B cell (primary cell): ENCODE measurements around the gene ARHGAP15. TPM values are rescaled to one million over a fixed set of nuclear protein-coding genes. Genes with fewer than 3 reads are reported as not detected.

ENCODE experiments used
- ATAC-seq: fragments of 200-7000 bp; cut with Tn5 transposase; one replicate; pipeline ENCODE4 v1.10.0; 2021; ENCODE audit warnings: low read depth, mild to moderate bottlenecking, moderate number of reproducible peaks, moderate library complexity
- CTCF ChIA-PET: fragments of 350-600 bp; sonication (Branson Sonifier 250); formaldehyde crosslinking; loops from one replicate; lab custom pipeline; 2021; ENCODE audit warnings: antibody characterized with exemption, inconsistent platforms; lab: Charles Lee
- POLR2A ChIA-PET: fragments of 350-600 bp; sonication (Branson Sonifier 250); formaldehyde crosslinking; loops from one replicate; lab custom pipeline; 2021; ENCODE audit warnings: antibody characterized with exemption; lab: Charles Lee
- DNase-seq: peaks from one replicate; pipeline ENCODE4 v3.0.0; 2013
- H2AFZ ChIP-seq: 2 replicates; pipeline ENCODE4 v1.6.1; 2012; ENCODE audit warnings: mild to moderate bottlenecking, low read depth, low read length; ENCODE audit not compliant: insufficient read depth, poor library complexity, severe bottlenecking
- H3K27ac ChIP-seq, 2 donors: 1 replicate in 1 of 2; 2 replicates in 1 of 2; pipeline ENCODE4 v1.5.1; 2012 to 2013; ENCODE audit warnings: low read length in 2 of 2, mild to moderate bottlenecking in 2 of 2, moderate library complexity in 1 of 2
- H3K27me3 ChIP-seq, 4 experiments: fragments of 200-600 bp in 1 of 4; sonication (generic) in 1 of 4; replicated peaks in 1 of 4; 1 replicate in 2 of 4; 2 replicates in 2 of 4; pipeline versions ENCODE4 v1.6.1 to v1.7.0; 2013 to 2016; ENCODE audit warnings: low read length in 3 of 4, mild to moderate bottlenecking in 2 of 4, mixed read lengths in 1 of 4, moderate library complexity in 1 of 4; ENCODE audit not compliant: insufficient read depth in 4 of 4, control insufficient read depth in 3 of 4; ENCODE audit errors: control extremely low read depth in 1 of 4
- H3K36me3 ChIP-seq, 2 experiments: replicated peaks in 1 of 2; 1 replicate in 1 of 2; 2 replicates in 1 of 2; pipeline versions ENCODE4 v1.6.1 to v1.7.1; 2013; ENCODE audit warnings: low read length in 1 of 2; ENCODE audit not compliant: insufficient read depth in 2 of 2, control insufficient read depth in 1 of 2; ENCODE audit errors: control extremely low read depth in 1 of 2, extremely low read depth in 1 of 2
- H3K4me1 ChIP-seq, 2 donors: fragments of 200-600 bp in 1 of 2; sonication (generic) in 1 of 2; 1 replicate in 1 of 2; 2 replicates in 1 of 2; pipeline versions ENCODE4 v1.5.1 to v1.6.1; 2013 to 2017; ENCODE audit warnings: low read length in 2 of 2; ENCODE audit not compliant: control insufficient read depth in 2 of 2, insufficient read depth in 2 of 2
- H3K4me2 ChIP-seq: replicated peaks from 2 replicates; pipeline ENCODE3; 2012; ENCODE audit warnings: mild to moderate bottlenecking, low read depth, low read length; ENCODE audit not compliant: poor library complexity, severe bottlenecking
- H3K4me3 ChIP-seq, 5 experiments: fragments of 200-600 bp in 1 of 5; sonication (generic) in 1 of 5; 1 replicate in 3 of 5; 2 replicates in 2 of 5; pipeline versions ENCODE4 v1.5.1 to v1.7.0; 2011 to 2016; ENCODE audit warnings: low read length in 4 of 5, mild to moderate bottlenecking in 4 of 5, low read depth in 2 of 5, control low read depth in 1 of 5, moderate library complexity in 1 of 5; ENCODE audit not compliant: insufficient read depth in 1 of 5; ENCODE audit errors: control extremely low read depth in 1 of 5, extremely low read depth in 1 of 5
- H3K79me2 ChIP-seq: fragments of 200-600 bp; sonication (generic); one replicate; pipeline ENCODE4 v1.6.0; 2016; ENCODE audit warnings: low read length; ENCODE audit not compliant: control insufficient read depth, insufficient read depth
- H3K9ac ChIP-seq: fragments of 200-600 bp; sonication (generic); 2 replicates; pipeline ENCODE4 v1.6.1; 2017; ENCODE audit warnings: mild to moderate bottlenecking, low read length, moderate library complexity
- H3K9me3 ChIP-seq, 3 donors: one replicate each; pipeline versions ENCODE4 v1.6.1 to v1.7.1; 2013; ENCODE audit warnings: low read length in 2 of 3; ENCODE audit not compliant: control insufficient read depth in 2 of 3, insufficient read depth in 1 of 3; ENCODE audit errors: control extremely low read depth in 1 of 3
- H4K20me1 ChIP-seq: 2 replicates; pipeline ENCODE4 v1.6.0; 2012; ENCODE audit warnings: mild to moderate bottlenecking, low read length; ENCODE audit not compliant: insufficient read depth, control insufficient read depth, poor library complexity, severe bottlenecking
- H3K27ac Mint-ChIP-seq: one replicate; pipeline ENCODE4 v1.8.0; 2021; ENCODE audit warnings: mixed read lengths
- H3K27me3 Mint-ChIP-seq: one replicate; pipeline ENCODE4 v1.8.0; 2021; ENCODE audit warnings: mixed read lengths
- H3K4me1 Mint-ChIP-seq: one replicate; pipeline ENCODE4 v1.8.0; 2021; ENCODE audit warnings: mixed read lengths
- H3K4me3 Mint-ChIP-seq: one replicate; pipeline ENCODE4 v1.8.0; 2021; ENCODE audit warnings: mixed read lengths
- H3K9me3 Mint-ChIP-seq: one replicate; pipeline ENCODE4 v1.8.0; 2022; ENCODE audit warnings: mixed read lengths; ENCODE audit not compliant: insufficient read depth
- EZH2 ChIP-seq: IDR thresholded peaks from 2 replicates; pipeline ENCODE4 v1.6.1; 2012; ENCODE audit warnings: borderline replicate concordance, low read depth, mild to moderate bottlenecking, moderate library complexity, low read length; ENCODE audit not compliant: insufficient read depth, poor library complexity, severe bottlenecking
- WGBS: methylation state at CpG from one replicate; pipeline ENCODE4 v1.1.5; 2013; ENCODE audit warnings: missing lambda C conversion rate; ENCODE audit not compliant: insufficient coverage; 5-methylcytosine and 5-hydroxymethylcytosine counted together
- intact Hi-C: fragments of 100-400 bp; cut with micrococcal nuclease; formaldehyde crosslinking; loops from one replicate; pipeline ENCODE4 v1.10.0; 2022
- polyA plus RNA-seq: library from polyadenylated mRNA; depleted of rRNA; stranded (reverse); fragments of >200 nt; gene quantifications from 2 replicates; pipeline ENCODE4 v1.2.3, GENCODE V29; 2012
- total RNA-seq, 2 donors: library from RNA; stranded (reverse); fragments of 120-200 nt in 1 of 2; gene quantifications; 1 replicate in 1 of 2; 2 replicates in 1 of 2; pipeline versions ENCODE4 v1.2.3 to v1.2.4, GENCODE V29; 2013 to 2022
- TF ChIP-seq, protein P1 (sequence below): fragments of 200-600 bp; IDR thresholded peaks from one replicate; pipeline ENCODE4 v1.8.0; 2022; ENCODE audit warnings: antibody characterized with exemption, mild to moderate bottlenecking

Gene ARHGAP15
- total and polyA plus RNA-seq, 2 donors (not counting 1 experiment from before 2014, with no cell fraction given), result 58.6 to 187 TPM

DNA sequence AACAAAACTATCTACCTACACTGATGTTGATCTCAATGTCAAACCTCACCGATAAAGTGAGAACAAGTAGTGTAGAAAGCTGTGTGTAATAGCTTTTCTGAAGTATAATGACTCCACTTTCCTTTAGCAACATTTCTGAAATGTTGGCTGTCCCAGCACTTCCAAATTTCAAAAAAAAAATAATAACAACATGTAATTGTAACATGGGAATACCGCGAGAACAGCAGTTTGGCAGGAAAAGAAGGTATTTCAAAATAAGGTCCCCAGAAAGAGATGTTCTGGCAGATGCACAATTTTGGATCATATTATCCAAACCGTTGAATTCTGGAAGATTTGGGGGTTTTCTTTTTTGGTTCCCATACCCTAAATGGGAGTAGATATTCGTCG, 352.0 kb downstream of the ARHGAP15 start:
- Histone ChIP-seq H3K9me3 (no peaks in the 10 kb centered on the region), H3K9ac (no peak overlapping the region), H2AFZ (no peak overlapping the region), H3K79me2 (peaks cover 7% of the 10 kb centered on the region), H3K4me1 (no peaks in the 10 kb centered on the region), H3K36me3 (peaks cover 0 to 3% of the 10 kb centered on the region in 2 experiments), H3K4me3 (no peak overlapping the region), H3K27me3 (no peaks in the 10 kb centered on the region), H3K27ac (no peak overlapping the region), H3K4me2 (no peak overlapping the region), H4K20me1 (no peaks in the 10 kb centered on the region)
- H3K27me3 Mint-ChIP-seq, result no peaks in the 10 kb centered on the region
- H3K4me3 Mint-ChIP-seq, result no peak overlapping the region
- intact Hi-C loops, result no loop called here
- WGBS, result 100% methylated on average over 2 of the region's 6 CpGs
- CTCF ChIA-PET, result no interaction called here
- no peak overlapping the region for H3K27ac Mint-ChIP-seq
- POLR2A ChIA-PET, result no interaction called here
- peaks cover 11% of the 10 kb centered on the region for H3K4me1 Mint-ChIP-seq
- DNase-seq, result no peak
- TF ChIP-seq EZH2, result no peak
- TF ChIP-seq, protein P1, sequence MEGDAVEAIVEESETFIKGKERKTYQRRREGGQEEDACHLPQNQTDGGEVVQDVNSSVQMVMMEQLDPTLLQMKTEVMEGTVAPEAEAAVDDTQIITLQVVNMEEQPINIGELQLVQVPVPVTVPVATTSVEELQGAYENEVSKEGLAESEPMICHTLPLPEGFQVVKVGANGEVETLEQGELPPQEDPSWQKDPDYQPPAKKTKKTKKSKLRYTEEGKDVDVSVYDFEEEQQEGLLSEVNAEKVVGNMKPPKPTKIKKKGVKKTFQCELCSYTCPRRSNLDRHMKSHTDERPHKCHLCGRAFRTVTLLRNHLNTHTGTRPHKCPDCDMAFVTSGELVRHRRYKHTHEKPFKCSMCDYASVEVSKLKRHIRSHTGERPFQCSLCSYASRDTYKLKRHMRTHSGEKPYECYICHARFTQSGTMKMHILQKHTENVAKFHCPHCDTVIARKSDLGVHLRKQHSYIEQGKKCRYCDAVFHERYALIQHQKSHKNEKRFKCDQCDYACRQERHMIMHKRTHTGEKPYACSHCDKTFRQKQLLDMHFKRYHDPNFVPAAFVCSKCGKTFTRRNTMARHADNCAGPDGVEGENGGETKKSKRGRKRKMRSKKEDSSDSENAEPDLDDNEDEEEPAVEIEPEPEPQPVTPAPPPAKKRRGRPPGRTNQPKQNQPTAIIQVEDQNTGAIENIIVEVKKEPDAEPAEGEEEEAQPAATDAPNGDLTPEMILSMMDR, result no peak
- H3K9me3 Mint-ChIP-seq, result no peaks in the 10 kb centered on the region
- no peak for ATAC-seq

DNA sequence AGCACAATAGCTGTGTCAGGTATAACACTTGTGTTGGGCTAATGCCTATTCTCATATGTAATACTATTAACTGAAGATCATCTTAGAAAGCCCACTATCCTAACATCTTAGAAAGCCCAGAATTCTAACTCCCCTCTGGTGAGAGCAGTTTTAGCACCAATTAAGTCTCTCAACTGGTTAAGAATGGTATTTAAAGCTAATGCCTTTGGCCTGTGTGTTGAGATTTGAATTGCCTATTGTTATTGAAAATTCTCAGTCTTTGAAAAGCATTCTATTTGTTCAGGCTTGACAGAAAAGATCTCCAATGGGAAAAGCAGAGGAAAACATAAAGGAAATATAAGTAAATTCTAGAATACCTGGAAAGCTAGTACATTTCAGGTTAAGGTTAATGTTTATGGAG, 352.5 kb downstream of the ARHGAP15 start:
- Histone ChIP-seq H3K27me3 (no peaks in the 10 kb centered on the region), H3K27ac (no peak overlapping the region), H4K20me1 (no peaks in the 10 kb centered on the region), H2AFZ (no peak overlapping the region), H3K36me3 (peaks cover 0 to 3% of the 10 kb centered on the region in 2 experiments), H3K4me3 (no peak overlapping the region), H3K4me1 (no peaks in the 10 kb centered on the region), H3K4me2 (no peak overlapping the region), H3K9ac (no peak overlapping the region), H3K79me2 (peaks cover 7% of the 10 kb centered on the region), H3K9me3 (no peaks in the 10 kb centered on the region)
- no peaks in the 10 kb centered on the region for H3K9me3 Mint-ChIP-seq
- POLR2A ChIA-PET, result no interaction called here
- TF ChIP-seq, protein P1, result no peak
- TF ChIP-seq EZH2, result no peak
- CTCF ChIA-PET, result interaction anchor here (0.7 kb wide), 1 partner anchor 9 kb away, joined by 3 read pairs; no protein-coding TSS in a partner anchor
- no peak for DNase-seq
- peaks cover 14% of the 10 kb centered on the region for H3K4me1 Mint-ChIP-seq
- H3K27me3 Mint-ChIP-seq, result no peaks in the 10 kb centered on the region
- H3K4me3 Mint-ChIP-seq, result no peak overlapping the region
- H3K27ac Mint-ChIP-seq, result no peak overlapping the region
- ATAC-seq, result no peak
- intact Hi-C loops, result no loop called here
